H1 (cell line): ENCODE measurements around the gene PLEKHM3.

ENCODE experiments used
- EP300 ChIP-seq, 2 experiments: IDR thresholded peaks; 1 replicate in 1 of 2; 2 replicates in 1 of 2; pipeline ENCODE4 v1.6.1; 2011 to 2012; ENCODE audit warnings: low read depth in 2 of 2, low read length in 2 of 2, mild to moderate bottlenecking in 2 of 2, borderline replicate concordance in 1 of 2, inconsistent platforms in 1 of 2, moderate library complexity in 1 of 2
- GABPA ChIP-seq: IDR thresholded peaks from 2 replicates; pipeline ENCODE4 v1.6.1; 2011; ENCODE audit warnings: mild to moderate bottlenecking, low read length, moderate library complexity, borderline replicate concordance; ENCODE audit not compliant: insufficient read depth
- HDAC2 ChIP-seq, 2 experiments: fragments of 300-600 bp in 1 of 2; sonication (generic) in 1 of 2; IDR thresholded peaks; 2 replicates each; pipeline ENCODE4 v1.6.1; 2011 to 2012; ENCODE audit warnings: low read depth in 2 of 2, low read length in 2 of 2, mild to moderate bottlenecking in 2 of 2, moderate library complexity in 2 of 2, borderline replicate concordance in 1 of 2, inconsistent platforms in 1 of 2
- TF ChIP-seq, protein P1 (sequence below), 3 experiments: IDR thresholded peaks; 1 replicate in 2 of 3; 2 replicates in 1 of 3; pipeline versions ENCODE4 v1.5.1 to v1.6.1; 2011; ENCODE audit warnings: low read length in 3 of 3, mild to moderate bottlenecking in 3 of 3, inconsistent platforms in 2 of 3, low read depth in 1 of 3, moderate library complexity in 1 of 3; ENCODE audit not compliant: insufficient read depth in 1 of 3; ENCODE audit errors: control extremely low read depth in 1 of 3

DNA sequence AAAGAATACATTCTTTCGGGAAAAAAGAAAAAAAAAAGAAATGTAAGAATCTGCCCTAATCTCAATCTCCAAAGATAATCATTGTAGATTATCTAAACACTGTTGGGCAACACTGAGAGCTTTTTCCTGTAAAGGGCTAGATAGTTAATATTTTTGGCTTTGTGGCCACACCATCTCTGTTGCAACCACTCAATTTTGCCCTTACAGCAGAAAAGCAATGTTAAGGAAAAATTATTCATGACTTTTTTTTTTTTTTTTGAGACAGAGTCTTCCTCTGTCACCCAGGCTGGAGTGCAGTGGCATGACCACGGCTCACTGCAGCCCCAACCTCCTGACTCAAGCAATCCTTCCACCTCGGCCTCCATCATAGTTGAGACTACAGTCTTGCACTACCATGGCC, 238.3 kb downstream of the PLEKHM3 start:
- TF ChIP-seq, protein P1, sequence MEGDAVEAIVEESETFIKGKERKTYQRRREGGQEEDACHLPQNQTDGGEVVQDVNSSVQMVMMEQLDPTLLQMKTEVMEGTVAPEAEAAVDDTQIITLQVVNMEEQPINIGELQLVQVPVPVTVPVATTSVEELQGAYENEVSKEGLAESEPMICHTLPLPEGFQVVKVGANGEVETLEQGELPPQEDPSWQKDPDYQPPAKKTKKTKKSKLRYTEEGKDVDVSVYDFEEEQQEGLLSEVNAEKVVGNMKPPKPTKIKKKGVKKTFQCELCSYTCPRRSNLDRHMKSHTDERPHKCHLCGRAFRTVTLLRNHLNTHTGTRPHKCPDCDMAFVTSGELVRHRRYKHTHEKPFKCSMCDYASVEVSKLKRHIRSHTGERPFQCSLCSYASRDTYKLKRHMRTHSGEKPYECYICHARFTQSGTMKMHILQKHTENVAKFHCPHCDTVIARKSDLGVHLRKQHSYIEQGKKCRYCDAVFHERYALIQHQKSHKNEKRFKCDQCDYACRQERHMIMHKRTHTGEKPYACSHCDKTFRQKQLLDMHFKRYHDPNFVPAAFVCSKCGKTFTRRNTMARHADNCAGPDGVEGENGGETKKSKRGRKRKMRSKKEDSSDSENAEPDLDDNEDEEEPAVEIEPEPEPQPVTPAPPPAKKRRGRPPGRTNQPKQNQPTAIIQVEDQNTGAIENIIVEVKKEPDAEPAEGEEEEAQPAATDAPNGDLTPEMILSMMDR (IDR thresholded peaks at IDR 0.05; ENCODE audit: control extremely low read depth in 1 of 3, insufficient read depth in 1 of 3, low read depth in 1 of 3, low read length in 3 of 3) = no peak
- TF ChIP-seq HDAC2 (IDR thresholded peaks at IDR 0.05; ENCODE audit: borderline replicate concordance in 1 of 2, low read depth in 2 of 2, low read length in 2 of 2) (no peak), EP300 (IDR thresholded peaks at IDR 0.05; ENCODE audit: borderline replicate concordance in 1 of 2, low read depth in 2 of 2, low read length in 2 of 2) (no peak), GABPA (no peak)
